Thoracic aorta (tissue), 2 donors: ENCODE data around the gene PPP4R3B. TPM values are rescaled to one million over a fixed set of nuclear protein-coding genes. Genes with fewer than 3 reads are reported as not detected.

Experiments
- ATAC-seq: fragments of 150-250 bp; one replicate; pipeline ENCODE4 v1.8.0; 2017; ENCODE audit warnings: low read depth; ENCODE audit not compliant: insufficient number of reproducible peaks, low FRiP score
- DNase-seq: peaks from one replicate; pipeline ENCODE4 v3.0.0-alpha.2; 2020; ENCODE audit warnings: low spot score
- H3K27ac ChIP-seq, 2 donors: fragments of 200-600 bp; sonication (generic); 1 replicate in 1 of 2; 2 replicates in 1 of 2; pipeline ENCODE4 v1.5.1; 2016; ENCODE audit warnings: mild to moderate bottlenecking in 2 of 2, moderate library complexity in 2 of 2
- H3K27me3 ChIP-seq: fragments of 200-600 bp; sonication (generic); replicated peaks from 2 replicates; pipeline ENCODE4 v1.6.0; 2016; ENCODE audit warnings: mild to moderate bottlenecking; ENCODE audit not compliant: insufficient read depth
- H3K36me3 ChIP-seq: fragments of 200-600 bp; sonication (generic); one replicate; pipeline ENCODE4 v1.5.1; 2016
- H3K4me1 ChIP-seq, 2 donors: fragments of 200-600 bp; sonication (generic); 1 replicate in 1 of 2; 2 replicates in 1 of 2; pipeline versions ENCODE4 v1.5.1 to v1.6.0; 2016; ENCODE audit warnings: low read depth in 2 of 2, mild to moderate bottlenecking in 1 of 2; ENCODE audit not compliant: control insufficient read depth in 1 of 2
- H3K4me3 ChIP-seq: fragments of 200-600 bp; sonication (generic); 2 replicates; pipeline ENCODE4 v1.5.1; 2016; ENCODE audit warnings: mild to moderate bottlenecking
- H3K9me3 ChIP-seq: fragments of 200-600 bp; sonication (generic); 2 replicates; pipeline ENCODE4 v1.5.1; 2016
- total RNA-seq, 2 donors: library from RNA; depleted of rRNA; stranded (reverse); fragments of >200 nt; gene quantifications; one replicate each; pipeline versions ENCODE4 v1.1.0 to v1.2.3, GENCODE V29; 2016
- TF ChIP-seq, protein P1 (sequence below): fragments of 200-600 bp; sonication (generic); IDR thresholded peaks from one replicate; pipeline ENCODE4 v1.5.1; 2019; ENCODE audit warnings: antibody characterized with exemption

PPP4R3B gene
- total RNA-seq, 2 donors from 2014 or later, result 41.2 to 69.6 TPM

DNA sequence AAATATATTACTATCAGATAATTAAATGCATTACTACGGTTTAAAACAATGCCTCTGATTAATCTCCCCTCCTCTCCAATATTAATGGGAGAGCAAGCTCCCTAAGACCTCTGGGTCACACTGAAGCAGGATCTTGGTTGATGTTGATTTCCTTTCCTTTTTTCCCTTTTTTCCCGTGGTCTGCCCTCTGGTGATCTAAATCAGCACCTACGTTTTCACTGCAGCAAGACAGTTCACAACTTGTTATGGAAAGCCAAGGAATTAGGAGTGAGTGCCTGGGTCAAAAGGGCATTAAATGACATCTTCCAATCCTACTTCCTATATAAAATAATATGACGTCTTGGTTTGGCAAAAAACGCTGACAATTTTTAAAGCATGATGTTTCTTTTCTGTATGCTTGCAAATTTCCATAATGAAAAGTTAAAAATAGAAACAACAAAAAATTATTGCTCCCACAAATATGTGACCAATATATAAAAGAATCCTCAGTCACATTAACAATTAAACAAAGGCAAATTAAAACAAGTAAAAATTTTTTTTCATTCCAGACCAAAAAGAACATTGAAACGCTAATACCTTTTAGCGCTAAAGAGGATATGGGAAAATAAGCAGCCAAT is 105.8 kb downstream of the PPP4R3B start:
- H3K36me3 ChIP-seq, result no peaks in the 10 kb centered on the region
- peaks cover 0 to 2% of the 10 kb centered on the region in 2 donors for H3K4me1 ChIP-seq
- H3K9me3 ChIP-seq, result no peaks in the 10 kb centered on the region
- H3K4me3 ChIP-seq, result no peak overlapping the region
- H3K27me3 ChIP-seq, result no peaks in the 10 kb centered on the region
- no peak overlapping the region for H3K27ac ChIP-seq
- no peak for DNase-seq
- TF ChIP-seq, protein P1, sequence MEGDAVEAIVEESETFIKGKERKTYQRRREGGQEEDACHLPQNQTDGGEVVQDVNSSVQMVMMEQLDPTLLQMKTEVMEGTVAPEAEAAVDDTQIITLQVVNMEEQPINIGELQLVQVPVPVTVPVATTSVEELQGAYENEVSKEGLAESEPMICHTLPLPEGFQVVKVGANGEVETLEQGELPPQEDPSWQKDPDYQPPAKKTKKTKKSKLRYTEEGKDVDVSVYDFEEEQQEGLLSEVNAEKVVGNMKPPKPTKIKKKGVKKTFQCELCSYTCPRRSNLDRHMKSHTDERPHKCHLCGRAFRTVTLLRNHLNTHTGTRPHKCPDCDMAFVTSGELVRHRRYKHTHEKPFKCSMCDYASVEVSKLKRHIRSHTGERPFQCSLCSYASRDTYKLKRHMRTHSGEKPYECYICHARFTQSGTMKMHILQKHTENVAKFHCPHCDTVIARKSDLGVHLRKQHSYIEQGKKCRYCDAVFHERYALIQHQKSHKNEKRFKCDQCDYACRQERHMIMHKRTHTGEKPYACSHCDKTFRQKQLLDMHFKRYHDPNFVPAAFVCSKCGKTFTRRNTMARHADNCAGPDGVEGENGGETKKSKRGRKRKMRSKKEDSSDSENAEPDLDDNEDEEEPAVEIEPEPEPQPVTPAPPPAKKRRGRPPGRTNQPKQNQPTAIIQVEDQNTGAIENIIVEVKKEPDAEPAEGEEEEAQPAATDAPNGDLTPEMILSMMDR, result no peak
- ATAC-seq, result no peak

DNA sequence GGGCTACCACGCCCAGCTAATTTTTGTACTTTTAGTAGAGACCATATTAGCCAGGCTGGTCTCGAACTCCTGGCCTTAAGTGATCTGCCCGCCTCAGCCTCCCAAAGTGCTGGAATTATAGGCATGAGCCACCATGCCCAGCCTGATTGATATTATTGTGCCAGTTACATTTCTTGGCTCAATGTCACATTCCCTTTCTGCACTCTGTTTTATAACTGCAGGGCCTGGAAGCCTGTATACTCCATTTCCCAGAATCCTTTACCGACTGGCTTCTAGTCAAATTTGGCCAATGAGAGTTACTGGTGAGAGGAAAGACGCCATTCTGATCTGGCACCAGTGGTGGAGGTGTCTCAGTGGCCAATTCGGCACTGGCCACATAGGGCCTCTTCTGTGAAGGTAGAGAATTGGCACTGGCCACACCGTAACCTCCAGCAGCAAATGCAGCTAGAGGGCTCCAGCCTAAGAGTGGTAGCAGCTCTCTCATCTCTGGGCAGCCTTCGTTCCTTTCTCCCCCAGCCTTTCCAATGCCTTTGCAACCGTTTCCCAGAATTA is 114.8 kb downstream of the PPP4R3B start:
- no peaks in the 10 kb centered on the region for H3K9me3 ChIP-seq
- H3K4me1 ChIP-seq, result no peaks in the 10 kb centered on the region
- H3K27me3 ChIP-seq, result no peaks in the 10 kb centered on the region
- H3K27ac ChIP-seq, result no peak overlapping the region
- TF ChIP-seq, protein P1, result no peak
- DNase-seq (no peak), ATAC-seq (no peak)
- no peak overlapping the region for H3K4me3 ChIP-seq
- H3K36me3 ChIP-seq, result no peaks in the 10 kb centered on the region

- H3K36me3 ChIP-seq, result no peaks in the 10 kb centered on the region
- H3K4me3 ChIP-seq, result no peak overlapping the region
- H3K4me1 ChIP-seq, result no peaks in the 10 kb centered on the region
- H3K27ac ChIP-seq, result no peak overlapping the region
- H3K27me3 ChIP-seq, result no peaks in the 10 kb centered on the region
- TF ChIP-seq, protein P1, result no peak
- no peak for ATAC-seq
- H3K9me3 ChIP-seq, result no peaks in the 10 kb centered on the region
- DNase-seq, result no peak
Observed at GRCh38 chr2:55500025-55500424, 117.4 kb downstream of the PPP4R3B start.

GRCh38 chr2:55498582-55498981 is 118.8 kb downstream of the PPP4R3B start:
- no peak for ATAC-seq
- Histone ChIP-seq H3K9me3 (no peaks in the 10 kb centered on the region), H3K4me3 (no peak overlapping the region), H3K27me3 (no peaks in the 10 kb centered on the region), H3K36me3 (no peaks in the 10 kb centered on the region), H3K4me1 (no peaks in the 10 kb centered on the region), H3K27ac (no peak overlapping the region)
- DNase-seq, result no peak
- TF ChIP-seq, protein P1, result no peak

Other genes starting within 250 kb of the PPP4R3B start
- gene CCDC88A, start 197.8 kb downstream of the PPP4R3B start, total RNA-seq, result 10 to 100 TPM; 50.0 to 74.5 TPM
- 10 to 100 TPM; 13.7 to 34.4 TPM for gene CFAP36, start 97.9 kb downstream of the PPP4R3B start, total RNA-seq
- 10 to 100 TPM in 1 of 2 donors, 1 to 10 TPM in 1; 8.9 to 24.6 TPM for gene PNPT1, start 76.2 kb upstream of the PPP4R3B start, total RNA-seq